ENCODE measurements around the gene CNIH3.

CNIH3 gene

DNA sequence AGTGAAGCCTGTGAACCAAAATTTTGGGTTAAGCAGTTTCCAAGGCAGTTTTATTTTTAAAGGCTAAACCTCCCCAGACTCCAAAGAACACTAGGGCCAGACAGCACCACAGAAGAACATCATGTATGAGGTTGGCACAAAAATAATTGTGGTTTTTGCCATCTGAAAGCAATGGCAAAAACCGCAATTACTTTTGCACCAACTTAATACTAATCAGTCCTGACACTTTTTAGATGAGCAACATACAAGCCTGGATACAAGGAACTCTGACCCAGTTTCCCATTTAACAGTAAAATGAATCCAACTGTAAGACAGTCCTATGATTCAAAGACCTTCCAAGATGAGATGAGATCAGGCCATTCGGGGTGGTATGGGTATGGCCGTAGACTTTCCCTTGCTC, 46.8 kb downstream of the CNIH3 start:
- DNase-seq (ENCODE audit: low read depth, low spot score), result no peak
- TF ChIP-seq FOXP2 (optimal IDR thresholded peaks at IDR 0.05; ENCODE audit: control extremely low read depth, extremely low read length, insufficient read depth), result no peak

DNA sequence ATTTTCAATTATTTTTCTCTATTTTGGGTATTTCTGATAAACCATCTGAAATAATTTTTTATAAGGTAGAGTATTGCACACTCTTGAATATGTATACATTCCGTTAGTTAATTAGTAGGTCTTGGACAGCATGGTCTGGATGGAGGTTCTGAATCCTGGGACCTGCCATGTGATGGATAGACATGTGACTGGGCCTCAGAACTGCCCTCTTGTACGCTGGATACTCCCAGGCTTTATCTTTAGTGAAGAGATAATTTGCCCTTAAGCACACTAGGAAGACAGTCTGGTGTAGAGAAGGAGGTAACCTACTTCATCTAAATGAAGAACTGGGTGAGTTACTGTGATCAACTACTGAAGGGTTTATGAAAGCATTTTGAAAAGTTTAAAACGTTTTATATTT, 48.9 kb downstream of the CNIH3 start:
- no peak overlapping the region for H3K4me3 ChIP-seq
- no peak overlapping the region for H3K9ac ChIP-seq (ENCODE audit: insufficient read length)
- TF ChIP-seq EZH2 (IDR thresholded peaks at IDR 0.05) (no peak), POLR2AphosphoS5 (IDR thresholded peaks at IDR 0.05; ENCODE audit: borderline replicate concordance, low read depth, low read length) (no peak), FOXP2 (optimal IDR thresholded peaks at IDR 0.05; ENCODE audit: control extremely low read depth, extremely low read length, insufficient read depth) (no peak)
- H3K27ac ChIP-seq, result no peak overlapping the region
- no peak for DNase-seq (ENCODE audit: low read depth, low spot score)
- H3K9me3 ChIP-seq (ENCODE audit: low read depth, low read length), result no peaks in the 10 kb centered on the region
- no peaks in the 10 kb centered on the region for H3K36me3 ChIP-seq (ENCODE audit: insufficient read depth, low read length)

More for the DNA sequence above, 46.8 kb downstream of the CNIH3 start:
- Histone ChIP-seq H3K36me3 (ENCODE audit: insufficient read depth, low read length) (no peaks in the 10 kb centered on the region), H3K9me3 (ENCODE audit: low read depth, low read length) (no peaks in the 10 kb centered on the region), H3K27ac (no peak overlapping the region), H3K4me3 (no peak overlapping the region), H3K9ac (ENCODE audit: insufficient read length) (no peak overlapping the region)

DNA sequence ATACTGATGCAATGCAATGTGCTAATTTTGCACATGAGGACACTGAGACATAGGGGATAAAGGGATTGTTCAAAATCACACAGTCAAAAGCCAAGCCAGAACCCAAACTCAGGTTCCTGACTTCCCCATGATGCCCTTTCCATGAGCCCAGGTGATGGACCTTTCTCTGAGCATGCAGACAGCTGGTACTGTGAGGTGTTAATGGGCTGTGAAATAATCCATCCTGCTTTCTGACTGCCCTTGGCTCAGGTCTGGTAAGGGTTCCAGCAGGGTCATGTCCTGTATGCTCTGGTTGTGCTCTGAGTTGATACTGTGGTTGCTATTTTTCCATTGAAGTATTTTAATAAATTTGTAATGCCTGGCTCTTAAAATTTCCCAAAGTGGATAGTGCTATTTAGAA, 50.0 kb downstream of the CNIH3 start:
- DNase-seq (ENCODE audit: low read depth, low spot score), result no peak
- TF ChIP-seq EZH2 (IDR thresholded peaks at IDR 0.05) (no peak), FOXP2 (optimal IDR thresholded peaks at IDR 0.05; ENCODE audit: control extremely low read depth, extremely low read length, insufficient read depth) (no peak), POLR2AphosphoS5 (IDR thresholded peaks at IDR 0.05; ENCODE audit: borderline replicate concordance, low read depth, low read length) (no peak)
- Histone ChIP-seq H3K4me3 (no peak overlapping the region), H3K36me3 (ENCODE audit: insufficient read depth, low read length) (no peaks in the 10 kb centered on the region), H3K9me3 (ENCODE audit: low read depth, low read length) (no peaks in the 10 kb centered on the region), H3K27ac (no peak overlapping the region), H3K9ac (ENCODE audit: insufficient read length) (no peak overlapping the region)

- TF ChIP-seq POLR2AphosphoS5 (IDR thresholded peaks at IDR 0.05; ENCODE audit: borderline replicate concordance, low read depth, low read length) (no peak), FOXP2 (optimal IDR thresholded peaks at IDR 0.05; ENCODE audit: control extremely low read depth, extremely low read length, insufficient read depth) (no peak), EZH2 (IDR thresholded peaks at IDR 0.05) (no peak)
- DNase-seq (ENCODE audit: low read depth, low spot score), result no peak
Observed at GRCh38 chr1:224666913-224667312, 50.8 kb downstream of the CNIH3 start.

GRCh38 chr1:224668984-224669383, 52.9 kb downstream of the CNIH3 start:
- no peak for TF ChIP-seq EZH2 (IDR thresholded peaks at IDR 0.05)
- no peak for TF ChIP-seq FOXP2 (optimal IDR thresholded peaks at IDR 0.05; ENCODE audit: control extremely low read depth, extremely low read length, insufficient read depth)
- TF ChIP-seq POLR2AphosphoS5 (IDR thresholded peaks at IDR 0.05; ENCODE audit: borderline replicate concordance, low read depth, low read length), result no peak
- Histone ChIP-seq H3K9ac (ENCODE audit: insufficient read length) (no peak overlapping the region), H3K27ac (no peak overlapping the region), H3K36me3 (ENCODE audit: insufficient read depth, low read length) (no peaks in the 10 kb centered on the region), H3K4me3 (no peak overlapping the region), H3K9me3 (ENCODE audit: low read depth, low read length) (no peaks in the 10 kb centered on the region)
- DNase-seq (ENCODE audit: low read depth, low spot score), result no peak

More at GRCh38 chr1:224666913-224667312, 50.8 kb downstream of the CNIH3 start:
- Histone ChIP-seq H3K36me3 (ENCODE audit: insufficient read depth, low read length) (no peaks in the 10 kb centered on the region), H3K4me3 (no peak overlapping the region), H3K27ac (no peak overlapping the region), H3K9ac (ENCODE audit: insufficient read length) (no peak overlapping the region), H3K9me3 (ENCODE audit: low read depth, low read length) (no peaks in the 10 kb centered on the region)

GRCh38 chr1:224669403-224669802, 53.3 kb downstream of the CNIH3 start:
- H3K27ac ChIP-seq, result no peak overlapping the region
- TF ChIP-seq FOXP2 (optimal IDR thresholded peaks at IDR 0.05; ENCODE audit: control extremely low read depth, extremely low read length, insufficient read depth), result no peak
- no peak for TF ChIP-seq EZH2 (IDR thresholded peaks at IDR 0.05)
- no peak for TF ChIP-seq POLR2AphosphoS5 (IDR thresholded peaks at IDR 0.05; ENCODE audit: borderline replicate concordance, low read depth, low read length)
- DNase-seq (ENCODE audit: low read depth, low spot score), result no peak

DNA sequence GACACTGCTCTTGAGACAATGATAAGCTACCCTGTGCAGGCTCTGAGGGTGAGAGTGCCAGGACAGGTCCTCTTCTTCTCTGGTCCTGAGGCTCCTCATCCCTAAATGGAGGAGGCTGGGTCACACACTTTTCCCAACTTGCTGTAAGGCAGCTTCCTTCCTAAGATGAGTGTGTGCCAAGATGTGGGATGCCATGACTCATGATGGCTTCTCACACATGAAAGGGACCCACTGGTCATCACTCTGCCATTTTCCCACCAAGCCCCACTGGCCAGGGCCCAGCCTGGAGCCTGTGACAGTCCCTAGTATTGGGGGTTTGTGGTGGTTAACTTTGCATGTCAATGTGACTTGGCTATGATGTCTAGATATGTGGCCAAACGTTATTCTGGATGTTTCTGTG, 54.4 kb downstream of the CNIH3 start:
- H3K9ac ChIP-seq (ENCODE audit: insufficient read length), result no peak overlapping the region
- no peaks in the 10 kb centered on the region for H3K9me3 ChIP-seq (ENCODE audit: low read depth, low read length)
- no peak overlapping the region for H3K27ac ChIP-seq
- TF ChIP-seq EZH2 (IDR thresholded peaks at IDR 0.05) (no peak), FOXP2 (optimal IDR thresholded peaks at IDR 0.05; ENCODE audit: control extremely low read depth, extremely low read length, insufficient read depth) (no peak), POLR2AphosphoS5 (IDR thresholded peaks at IDR 0.05; ENCODE audit: borderline replicate concordance, low read depth, low read length) (no peak)
- H3K4me3 ChIP-seq, result no peak overlapping the region
- DNase-seq (ENCODE audit: low read depth, low spot score), result no peak
- no peaks in the 10 kb centered on the region for H3K36me3 ChIP-seq (ENCODE audit: insufficient read depth, low read length)

More at GRCh38 chr1:224669403-224669802, 53.3 kb downstream of the CNIH3 start:
- Histone ChIP-seq H3K9me3 (ENCODE audit: low read depth, low read length) (no peaks in the 10 kb centered on the region), H3K36me3 (ENCODE audit: insufficient read depth, low read length) (no peaks in the 10 kb centered on the region), H3K9ac (ENCODE audit: insufficient read length) (no peak overlapping the region), H3K4me3 (no peak overlapping the region)

DNA sequence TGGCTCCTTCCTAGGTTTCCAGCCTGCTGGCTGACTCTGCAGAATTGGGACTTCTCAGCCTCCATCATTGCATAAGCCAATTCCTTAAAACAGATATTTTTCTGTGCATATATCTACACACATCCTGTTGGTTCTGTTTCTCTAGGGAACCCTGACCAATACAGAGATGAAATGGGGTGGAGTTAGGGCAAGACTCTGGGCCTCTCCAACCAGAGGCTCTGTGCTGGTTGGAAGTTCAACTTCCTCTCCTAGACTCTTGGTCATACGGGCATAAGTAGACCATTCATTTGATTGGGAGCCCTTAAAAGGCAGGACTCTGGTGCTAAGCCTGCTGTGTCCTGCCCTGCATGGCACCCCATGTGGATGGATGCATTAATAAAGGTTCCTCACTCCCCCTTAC, 55.0 kb downstream of the CNIH3 start:
- no peak overlapping the region for H3K27ac ChIP-seq
- H3K9ac ChIP-seq (ENCODE audit: insufficient read length), result no peak overlapping the region
- no peak for DNase-seq (ENCODE audit: low read depth, low spot score)
- H3K4me3 ChIP-seq, result no peak overlapping the region
- no peaks in the 10 kb centered on the region for H3K36me3 ChIP-seq (ENCODE audit: insufficient read depth, low read length)
- TF ChIP-seq EZH2 (IDR thresholded peaks at IDR 0.05) (no peak), POLR2AphosphoS5 (IDR thresholded peaks at IDR 0.05; ENCODE audit: borderline replicate concordance, low read depth, low read length) (no peak), FOXP2 (optimal IDR thresholded peaks at IDR 0.05; ENCODE audit: control extremely low read depth, extremely low read length, insufficient read depth) (no peak)
- no peaks in the 10 kb centered on the region for H3K9me3 ChIP-seq (ENCODE audit: low read depth, low read length)

DNA sequence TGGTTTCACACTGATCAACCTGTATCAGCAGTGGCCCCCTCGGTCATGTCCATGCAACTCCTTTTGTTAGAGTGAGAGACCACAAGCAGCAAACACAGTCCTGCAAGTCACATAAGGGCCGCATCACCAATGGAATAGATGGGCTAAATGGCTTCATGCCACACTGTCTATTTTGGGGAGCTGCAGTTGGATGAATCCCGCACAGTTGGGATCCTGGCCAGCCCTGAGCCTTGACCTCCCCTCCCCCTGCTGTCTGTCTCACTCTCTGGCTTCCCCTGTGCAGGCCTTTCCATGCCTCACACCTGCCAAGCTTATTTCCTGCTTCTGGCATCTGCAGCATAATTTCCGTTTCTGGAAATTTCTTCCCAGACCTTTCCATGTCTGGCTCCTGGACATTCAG, 57.0 kb downstream of the CNIH3 start:
- Histone ChIP-seq H3K9ac (ENCODE audit: insufficient read length) (no peak overlapping the region), H3K27ac (no peak overlapping the region), H3K9me3 (ENCODE audit: low read depth, low read length) (no peaks in the 10 kb centered on the region), H3K36me3 (ENCODE audit: insufficient read depth, low read length) (no peaks in the 10 kb centered on the region), H3K4me3 (no peak overlapping the region)
- TF ChIP-seq FOXP2 (optimal IDR thresholded peaks at IDR 0.05; ENCODE audit: control extremely low read depth, extremely low read length, insufficient read depth), result no peak
- TF ChIP-seq EZH2 (IDR thresholded peaks at IDR 0.05), result no peak
- TF ChIP-seq POLR2AphosphoS5 (IDR thresholded peaks at IDR 0.05; ENCODE audit: borderline replicate concordance, low read depth, low read length), result no peak
- no peak for DNase-seq (ENCODE audit: low read depth, low spot score)

Data from SK-N-MC (cell line).